ENCODE data around the gene SPINT1. TPM values are rescaled to one million over a fixed set of nuclear protein-coding genes. Genes with fewer than 3 reads are reported as not detected.

Gene SPINT1
- total RNA-seq, 4 donors from 2014 or later, result 84.3 to 143 (median 113) TPM

DNA sequence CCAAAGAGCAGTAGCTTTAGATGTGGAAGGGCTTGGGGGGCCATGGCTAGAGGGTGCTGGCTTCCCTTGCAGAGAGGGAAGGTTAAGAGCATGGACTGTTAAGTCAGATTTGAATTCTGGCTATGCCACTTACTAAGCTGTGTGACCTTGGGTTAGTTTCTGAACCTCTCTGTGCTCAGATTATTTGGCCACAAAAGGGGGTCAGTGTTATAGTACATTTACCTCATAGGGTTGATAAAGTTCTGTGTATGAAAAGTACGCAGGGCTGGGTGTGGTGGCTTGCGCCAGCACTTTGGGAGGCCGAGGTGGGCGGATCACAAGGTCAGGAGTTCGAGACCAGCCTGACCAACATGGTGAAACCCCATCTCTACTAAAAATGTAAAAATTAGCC is 57.2 kb downstream of the SPINT1 start:
- intact Hi-C loops (cut with DNase I), result no loop called here
- H3K4me3 ChIP-seq (replicated peaks in 1 of 3), result no peak overlapping the region
- H3K9me3 ChIP-seq, result no peaks in the 10 kb centered on the region
- H3K27ac ChIP-seq, result no peak overlapping the region
- peaks cover 11 to 13% of the 10 kb centered on the region in 2 donors for H3K4me1 ChIP-seq
- 77 to 80% methylated on average over 5 of the region's 5 CpGs for WGBS, 2 donors
- DNase-seq, result no peak
- no peak for TF ChIP-seq POLR2A (IDR thresholded peaks at IDR 0.05)
- TF ChIP-seq, protein P1, sequence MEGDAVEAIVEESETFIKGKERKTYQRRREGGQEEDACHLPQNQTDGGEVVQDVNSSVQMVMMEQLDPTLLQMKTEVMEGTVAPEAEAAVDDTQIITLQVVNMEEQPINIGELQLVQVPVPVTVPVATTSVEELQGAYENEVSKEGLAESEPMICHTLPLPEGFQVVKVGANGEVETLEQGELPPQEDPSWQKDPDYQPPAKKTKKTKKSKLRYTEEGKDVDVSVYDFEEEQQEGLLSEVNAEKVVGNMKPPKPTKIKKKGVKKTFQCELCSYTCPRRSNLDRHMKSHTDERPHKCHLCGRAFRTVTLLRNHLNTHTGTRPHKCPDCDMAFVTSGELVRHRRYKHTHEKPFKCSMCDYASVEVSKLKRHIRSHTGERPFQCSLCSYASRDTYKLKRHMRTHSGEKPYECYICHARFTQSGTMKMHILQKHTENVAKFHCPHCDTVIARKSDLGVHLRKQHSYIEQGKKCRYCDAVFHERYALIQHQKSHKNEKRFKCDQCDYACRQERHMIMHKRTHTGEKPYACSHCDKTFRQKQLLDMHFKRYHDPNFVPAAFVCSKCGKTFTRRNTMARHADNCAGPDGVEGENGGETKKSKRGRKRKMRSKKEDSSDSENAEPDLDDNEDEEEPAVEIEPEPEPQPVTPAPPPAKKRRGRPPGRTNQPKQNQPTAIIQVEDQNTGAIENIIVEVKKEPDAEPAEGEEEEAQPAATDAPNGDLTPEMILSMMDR (IDR thresholded peaks at IDR 0.05), result no peak
- peaks cover 40 to 41% of the 10 kb centered on the region in 2 donors for H3K36me3 ChIP-seq
- H3K27me3 ChIP-seq, result no peaks in the 10 kb centered on the region

DNA sequence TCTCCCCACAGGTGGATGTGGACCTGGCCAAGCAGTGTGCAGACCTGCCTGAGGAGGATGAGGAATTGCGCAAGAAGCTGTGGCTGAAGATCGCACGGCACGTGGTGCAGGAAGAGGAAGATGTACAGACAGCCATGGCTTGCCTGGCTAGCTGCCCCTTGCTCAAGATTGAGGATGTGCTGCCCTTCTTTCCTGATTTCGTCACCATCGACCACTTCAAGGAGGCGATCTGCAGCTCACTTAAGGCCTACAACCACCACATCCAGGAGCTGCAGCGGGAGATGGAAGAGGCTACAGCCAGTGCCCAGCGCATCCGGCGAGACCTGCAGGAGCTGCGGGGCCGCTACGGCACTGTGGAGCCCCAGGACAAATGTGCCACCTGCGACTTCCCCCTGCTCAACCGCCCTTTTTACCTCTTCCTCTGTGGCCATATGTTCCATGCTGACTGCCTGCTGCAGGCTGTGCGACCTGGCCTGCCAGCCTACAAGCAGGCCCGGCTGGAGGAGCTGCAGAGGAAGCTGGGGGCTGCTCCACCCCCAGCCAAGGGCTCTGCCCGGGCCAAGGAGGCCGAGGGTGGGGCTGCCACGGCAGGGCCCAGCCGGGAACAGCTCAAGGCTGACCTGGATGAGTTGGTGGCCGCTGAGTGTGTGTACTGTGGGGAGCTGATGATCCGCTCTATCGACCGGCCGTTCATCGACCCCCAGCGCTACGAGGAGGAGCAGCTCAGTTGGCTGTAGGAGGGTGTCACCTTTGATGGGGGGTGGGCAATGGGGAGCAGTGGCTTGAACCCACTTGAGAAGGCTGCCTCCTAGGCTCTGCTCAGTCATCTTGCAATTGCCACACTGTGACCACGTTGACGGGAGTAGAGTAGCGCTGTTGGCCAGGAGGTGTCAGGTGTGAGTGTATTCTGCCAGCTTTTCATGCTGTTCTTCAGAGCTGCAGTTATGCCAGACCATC is 59.0 kb downstream of the SPINT1 start:
- H3K4me1 ChIP-seq, result peaks cover 23 to 28% of the 10 kb centered on the region in 2 donors
- H3K36me3 ChIP-seq, result peaks cover 35 to 39% of the 10 kb centered on the region in 2 donors
- TF ChIP-seq, protein P1 (IDR thresholded peaks at IDR 0.05), result no peak
- no peak for TF ChIP-seq POLR2A (IDR thresholded peaks at IDR 0.05)
- no peaks in the 10 kb centered on the region for H3K9me3 ChIP-seq
- H3K27me3 ChIP-seq, result no peaks in the 10 kb centered on the region
- H3K27ac ChIP-seq, result no peak overlapping the region
- intact Hi-C loops (cut with DNase I), result no loop called here
- no peak overlapping the region for H3K4me3 ChIP-seq (replicated peaks in 1 of 3)
- WGBS, 2 donors, result 80 to 89% methylated on average over 29 to 31 of the region's 33 CpGs
- no peak for DNase-seq

DNA sequence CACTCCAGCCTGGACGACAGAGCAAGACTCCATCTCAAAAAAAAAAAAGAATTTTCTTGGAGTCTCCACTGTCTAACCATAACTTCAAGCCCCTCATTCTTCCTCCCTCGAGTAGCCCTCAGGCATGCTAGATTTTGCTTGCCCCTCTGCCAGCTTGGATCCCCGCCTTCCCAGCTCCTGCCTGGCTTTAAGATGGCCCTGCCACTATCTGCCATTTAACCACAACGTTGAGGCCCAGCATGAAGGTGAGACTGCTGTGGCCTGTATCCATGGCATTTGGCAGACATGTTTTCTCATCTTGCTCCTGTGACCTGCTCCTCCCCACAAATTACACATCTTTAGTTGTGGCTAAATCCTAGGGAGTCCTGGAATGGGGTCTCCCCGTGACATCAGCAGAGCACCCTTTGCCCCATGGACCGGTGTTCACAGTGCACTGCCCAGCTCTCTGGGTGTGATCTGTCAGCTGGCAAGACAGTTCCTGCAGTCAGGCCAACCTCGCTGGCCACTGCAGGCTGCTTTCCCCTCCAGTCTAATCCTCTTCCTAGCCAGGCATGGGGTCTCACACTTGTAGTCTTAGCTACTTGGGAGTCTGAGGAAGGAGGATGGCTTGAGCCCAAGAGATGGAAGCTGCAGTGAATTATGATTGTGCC is 60.8 kb downstream of the SPINT1 start:
- 86 to 88% methylated on average over 6 of the region's 7 CpGs for WGBS, 2 donors
- H3K27me3 ChIP-seq, result no peaks in the 10 kb centered on the region
- intact Hi-C loops (cut with DNase I), result loop anchor here (2.0 to 5.0 kb wide), 3 partner anchors 38 to 282 kb away; no protein-coding TSS in a partner anchor
- DNase-seq, result no peak
- TF ChIP-seq POLR2A (IDR thresholded peaks at IDR 0.05), result no peak
- H3K36me3 ChIP-seq, result peaks cover 24 to 28% of the 10 kb centered on the region in 2 donors
- peak overlapping the region in 1 of 3 donors; percentile 91 for H3K27ac ChIP-seq
- no peaks in the 10 kb centered on the region for H3K9me3 ChIP-seq
- H3K4me1 ChIP-seq, result peaks cover 23 to 31% of the 10 kb centered on the region in 2 donors
- H3K4me3 ChIP-seq (replicated peaks in 1 of 3), result no peak overlapping the region

DNA sequence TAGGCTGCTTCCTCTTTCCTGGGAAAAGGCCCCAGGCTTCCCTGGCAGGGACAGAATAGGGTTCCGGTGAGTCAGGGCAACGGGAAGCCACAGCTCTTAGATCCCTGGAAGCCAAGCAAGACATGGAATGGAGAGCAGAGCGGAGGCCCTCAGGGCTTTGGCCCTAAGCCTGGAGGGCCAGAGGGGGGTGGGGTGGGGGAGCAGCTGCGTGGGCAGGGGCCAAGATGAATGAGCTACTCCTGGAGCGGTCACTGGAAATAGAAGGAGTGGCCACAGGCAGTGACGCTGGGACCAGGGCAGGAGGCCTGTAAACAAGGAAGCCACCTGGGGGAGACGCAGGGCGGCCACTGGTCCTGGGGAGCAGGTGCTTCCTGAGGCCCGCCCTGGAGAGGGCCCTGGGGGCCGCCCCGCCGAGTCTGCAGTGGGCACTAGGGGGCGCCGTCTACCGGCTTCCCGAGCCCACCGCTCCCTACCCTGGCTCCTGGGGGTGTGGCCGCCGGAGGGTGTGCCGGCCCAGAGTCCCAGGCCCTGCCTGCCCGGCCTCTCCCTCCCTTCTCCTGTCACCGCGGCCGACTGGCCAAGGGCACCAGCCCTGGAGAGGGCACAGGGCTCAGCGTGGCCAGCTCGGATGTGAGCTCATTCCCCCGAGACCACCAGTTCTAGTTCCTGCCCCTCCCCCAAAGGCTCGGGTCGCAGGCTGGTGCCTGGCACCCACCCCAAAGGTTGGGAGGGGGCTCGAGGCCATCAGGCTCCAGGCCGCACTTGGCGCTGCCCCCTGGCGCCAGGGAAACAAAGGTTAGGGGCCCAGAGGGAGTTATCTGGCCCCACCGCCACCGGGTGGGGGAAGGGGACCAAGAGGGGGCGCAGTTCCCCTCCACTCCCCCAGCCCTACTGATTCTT is 62.5 kb downstream of the SPINT1 start:
- Histone ChIP-seq H3K27ac (peak overlapping the region; percentile 91 to 92 (median 91)), H3K4me3 (replicated peaks in 1 of 3) (peak overlapping the region in 1 of 3 donors; percentile 30), H3K9me3 (no peaks in the 10 kb centered on the region), H3K36me3 (peaks cover 10 to 14% of the 10 kb centered on the region in 2 donors), H3K27me3 (no peaks in the 10 kb centered on the region), H3K4me1 (peaks cover 23 to 35% of the 10 kb centered on the region in 2 donors)
- 2% methylated on average over 9 to 20 of the region's 36 CpGs for WGBS, 2 donors
- TF ChIP-seq, protein P1 (IDR thresholded peaks at IDR 0.05), result peak; percentile 70 to 97 (median 84)
- TF ChIP-seq POLR2A (IDR thresholded peaks at IDR 0.05), result peak in 1 of 2 donors; percentile 64
- peak; percentile 98 to 99 for DNase-seq
- intact Hi-C loops (cut with DNase I), result loop anchor here (5.0 kb wide), 2 partner anchors 36 to 111 kb away; no protein-coding TSS in a partner anchor
